SK-N-SH (cell line): ENCODE data around the gene MC1R.

Experiments used
- CTCF ChIP-seq: fragments of 200-600 bp; sonication (generic); IDR thresholded peaks from 2 replicates; pipeline ENCODE4 v1.6.1; 2017; ENCODE audit warnings: antibody characterized with exemption, mild to moderate bottlenecking, moderate library complexity
- NRF1 ChIP-seq: IDR thresholded peaks from 2 replicates; pipeline ENCODE4 v1.6.1; 2012; ENCODE audit warnings: low read depth, mild to moderate bottlenecking, low read length

GRCh38 chr16:89925596-89926079, 7.0 kb downstream of the MC1R start:
- no peak for TF ChIP-seq NRF1
- TF ChIP-seq CTCF = no peak; the same call in 1 of the 2 replicates
